A549 (cell line): Measurements from ENCODE around the gene CLASP1.

Source experiments
- MAZ ChIP-seq: fragments of 150-350 bp; IDR thresholded peaks from 2 replicates; pipeline ENCODE4 v1.6.1; 2014; ENCODE audit warnings: antibody characterized with exemption, low read depth, low read length, borderline replicate concordance
- POLR2A ChIP-seq: IDR thresholded peaks from 2 replicates; pipeline ENCODE4 v1.6.1; 2012; ENCODE audit warnings: mild to moderate bottlenecking, low read length
- RAD21 ChIP-seq, 2 experiments: fragments of >200 bp in 1 of 2; sonication (Bioruptor Twin) in 1 of 2; formaldehyde crosslinking in 1 of 2; IDR thresholded peaks in 1 of 2; conservative IDR thresholded peaks in 1 of 2; 2 replicates in 1 of 2; 3 replicates in 1 of 2; pipeline ENCODE4 v1.6.1; 2012 to 2018; ENCODE audit warnings: inconsistent platforms in 1 of 2
- REST ChIP-seq: fragments of 200-600 bp; sonication (generic); IDR thresholded peaks from 2 replicates; pipeline ENCODE4 v1.6.1; 2016; ENCODE audit warnings: antibody characterized with exemption, mild to moderate bottlenecking, moderate library complexity
- RNF2 ChIP-seq: fragments of 200-600 bp; sonication (generic); IDR thresholded peaks from 2 replicates; pipeline ENCODE4 v1.6.1; 2016; ENCODE audit warnings: low read depth, mild to moderate bottlenecking, antibody characterized with exemption, moderate library complexity, borderline replicate concordance
- ZC3H11A ChIP-seq: fragments of 450-650 bp; IDR thresholded peaks from 2 replicates; pipeline ENCODE4 v1.6.1; 2014; ENCODE audit warnings: antibody characterized with exemption, mild to moderate bottlenecking
- ZNF302 ChIP-seq: fragments of 250-450 bp; sonication (Bioruptor Pico); IDR thresholded peaks from 2 replicates; pipeline ENCODE4 v1.9.0; 2021; ENCODE audit warnings: inconsistent platforms, mild to moderate bottlenecking, moderate library complexity
- TF ChIP-seq, protein P1 (sequence below): fragments of >200 bp; sonication (Bioruptor Twin); formaldehyde crosslinking; IDR thresholded peaks from 3 replicates; pipeline ENCODE4 v1.5.1; 2016
- TF ChIP-seq, protein P2 (sequence below): IDR thresholded peaks from 2 replicates; pipeline ENCODE4 v1.6.1; 2012

DNA sequence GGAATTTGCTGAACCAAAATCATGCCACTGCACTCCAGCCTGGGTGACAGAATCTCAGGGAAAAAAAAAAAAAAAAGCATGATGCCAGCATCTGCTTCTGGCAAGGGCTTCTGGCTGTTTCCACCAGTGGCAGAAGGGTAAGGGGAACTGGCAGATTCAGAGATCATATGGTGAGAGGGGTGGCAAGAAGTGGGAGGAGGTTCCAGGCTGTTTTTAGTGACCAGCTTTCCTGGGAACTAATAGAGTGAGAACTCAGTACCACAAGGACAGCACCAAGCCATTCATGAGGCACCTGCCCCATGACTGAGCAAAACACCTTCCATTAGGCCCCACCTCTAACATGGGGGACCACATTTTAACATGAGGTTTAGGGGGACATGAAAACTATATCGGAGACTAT lies 18.4 kb upstream of the CLASP1 start:
- TF ChIP-seq REST (no peak), RNF2 (no peak), MAZ (no peak), ZC3H11A (no peak), POLR2A (no peak), ZNF302 (CRISPR knock-in tag) (no peak), RAD21 (conservative IDR thresholded peaks at IDR 0.05 in 1 of 2, IDR thresholded peaks at IDR 0.05 in 1 of 2) (no peak)
- TF ChIP-seq, protein P1, sequence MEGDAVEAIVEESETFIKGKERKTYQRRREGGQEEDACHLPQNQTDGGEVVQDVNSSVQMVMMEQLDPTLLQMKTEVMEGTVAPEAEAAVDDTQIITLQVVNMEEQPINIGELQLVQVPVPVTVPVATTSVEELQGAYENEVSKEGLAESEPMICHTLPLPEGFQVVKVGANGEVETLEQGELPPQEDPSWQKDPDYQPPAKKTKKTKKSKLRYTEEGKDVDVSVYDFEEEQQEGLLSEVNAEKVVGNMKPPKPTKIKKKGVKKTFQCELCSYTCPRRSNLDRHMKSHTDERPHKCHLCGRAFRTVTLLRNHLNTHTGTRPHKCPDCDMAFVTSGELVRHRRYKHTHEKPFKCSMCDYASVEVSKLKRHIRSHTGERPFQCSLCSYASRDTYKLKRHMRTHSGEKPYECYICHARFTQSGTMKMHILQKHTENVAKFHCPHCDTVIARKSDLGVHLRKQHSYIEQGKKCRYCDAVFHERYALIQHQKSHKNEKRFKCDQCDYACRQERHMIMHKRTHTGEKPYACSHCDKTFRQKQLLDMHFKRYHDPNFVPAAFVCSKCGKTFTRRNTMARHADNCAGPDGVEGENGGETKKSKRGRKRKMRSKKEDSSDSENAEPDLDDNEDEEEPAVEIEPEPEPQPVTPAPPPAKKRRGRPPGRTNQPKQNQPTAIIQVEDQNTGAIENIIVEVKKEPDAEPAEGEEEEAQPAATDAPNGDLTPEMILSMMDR: no peak
- TF ChIP-seq, protein P2, sequence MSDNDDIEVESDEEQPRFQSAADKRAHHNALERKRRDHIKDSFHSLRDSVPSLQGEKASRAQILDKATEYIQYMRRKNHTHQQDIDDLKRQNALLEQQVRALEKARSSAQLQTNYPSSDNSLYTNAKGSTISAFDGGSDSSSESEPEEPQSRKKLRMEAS: no peak
